ENCODE measurements around the gene ZNF334.

The ZNF334 gene

GRCh38 chr20:46512943-46513844, at the start of gene ZNF334:
TSS of gene ZNF334 (minus strand) at chr20:46513559. CDS start at chr20:46512102, 1,457 bp downstream.
- H3K4me3 ChIP-seq (ENCODE audit: low read depth, low read length) = peak within 1 kb of the TSS; percentile 72
- TF ChIP-seq CTCF (conservative IDR thresholded peaks at IDR 0.05; ENCODE audit: low read depth, low read length) = no peak

GRCh38 chr20:46562373-46563169, 49.2 kb upstream of the ZNF334 start:
- H3K4me3 ChIP-seq (ENCODE audit: low read depth, low read length) = peak overlapping the region; percentile 55
- peak; percentile 86 for TF ChIP-seq CTCF (conservative IDR thresholded peaks at IDR 0.05; ENCODE audit: low read depth, low read length)
- peak; percentile 81 for DNase-seq (ENCODE audit: low read depth)

More at GRCh38 chr20:46512943-46513844, at the start of gene ZNF334:
- DNase-seq (ENCODE audit: low read depth) = peak; percentile 61

GRCh38 chr20:46562009-46562372, 48.6 kb upstream of the ZNF334 start:
- no peak for TF ChIP-seq CTCF (conservative IDR thresholded peaks at IDR 0.05; ENCODE audit: low read depth, low read length)
- peak overlapping the region; percentile 39 for H3K4me3 ChIP-seq (ENCODE audit: low read depth, low read length)
- no peak for DNase-seq (ENCODE audit: low read depth)

GRCh38 chr20:46559685-46560440, 46.5 kb upstream of the ZNF334 start:
- peak; percentile 41 for DNase-seq (ENCODE audit: low read depth)
- TF ChIP-seq CTCF (conservative IDR thresholded peaks at IDR 0.05; ENCODE audit: low read depth, low read length) = peak; percentile 47
- no peak overlapping the region for H3K4me3 ChIP-seq (ENCODE audit: low read depth, low read length)

- no peak for TF ChIP-seq CTCF (conservative IDR thresholded peaks at IDR 0.05; ENCODE audit: low read depth, low read length)
- H3K4me3 ChIP-seq (ENCODE audit: low read depth, low read length) = no peak overlapping the region
- DNase-seq (ENCODE audit: low read depth) = no peak
Measured at GRCh38 chr20:46559001-46559400, 45.6 kb upstream of the ZNF334 start.

- no peak for TF ChIP-seq CTCF (conservative IDR thresholded peaks at IDR 0.05; ENCODE audit: low read depth, low read length)
- no peak overlapping the region for H3K4me3 ChIP-seq (ENCODE audit: low read depth, low read length)
- DNase-seq (ENCODE audit: low read depth) = peak; percentile 84
Measured at GRCh38 chr20:46558511-46558959, 45.2 kb upstream of the ZNF334 start.

Measured in choroid plexus epithelial cell (primary cell).